Smooth muscle cell (in vitro differentiated cells): ENCODE results near the gene METTL25B. TPM values are rescaled to one million over a fixed set of nuclear protein-coding genes. Genes with fewer than 3 reads are reported as not detected.

Source experiments
- DNase-seq: peaks from one replicate; lab custom pipeline; 2025; ENCODE audit not compliant: unreplicated experiment; lab: John Stamatoyannopoulos, UW
- H2AFZ ChIP-seq: fragments of 200-600 bp; sonication (generic); 2 replicates; pipeline ENCODE4 v1.6.0; 2016; ENCODE audit warnings: antibody characterized with exemption, low read depth, mild to moderate bottlenecking
- H3F3A ChIP-seq: fragments of 200-600 bp; sonication (generic); 2 replicates; pipeline ENCODE4 v1.6.0; 2017; ENCODE audit warnings: antibody characterized with exemption, low read depth
- H3K27ac ChIP-seq: fragments of 200-600 bp; sonication (generic); 2 replicates; pipeline ENCODE4 v1.5.1; 2016; ENCODE audit warnings: low read depth, mild to moderate bottlenecking
- H3K27me3 ChIP-seq: fragments of 200-600 bp; sonication (generic); 2 replicates; pipeline ENCODE4 v1.6.1; 2016; ENCODE audit warnings: low read depth, mild to moderate bottlenecking
- H3K36me3 ChIP-seq: fragments of 200-600 bp; sonication (generic); 2 replicates; pipeline ENCODE4 v1.5.1; 2016; ENCODE audit warnings: low read depth
- H3K4me1 ChIP-seq: fragments of 200-600 bp; sonication (generic); 2 replicates; pipeline ENCODE4 v1.5.1; 2016; ENCODE audit warnings: low read depth
- H3K4me2 ChIP-seq: fragments of 200-600 bp; sonication (generic); 2 replicates; pipeline ENCODE4 v1.6.0; 2016; ENCODE audit warnings: mild to moderate bottlenecking
- H3K4me3 ChIP-seq: fragments of 200-600 bp; sonication (generic); 2 replicates; pipeline ENCODE4 v1.5.1; 2016; ENCODE audit warnings: mild to moderate bottlenecking
- H3K79me2 ChIP-seq: fragments of 200-600 bp; sonication (generic); 2 replicates; pipeline ENCODE4 v1.6.0; 2016; ENCODE audit warnings: low read depth, mild to moderate bottlenecking
- H3K9ac ChIP-seq: fragments of 200-600 bp; sonication (generic); 2 replicates; pipeline ENCODE4 v1.6.0; 2016; ENCODE audit warnings: low read depth
- H3K9me3 ChIP-seq: fragments of 200-600 bp; sonication (generic); replicated peaks from 2 replicates; pipeline ENCODE4 v1.5.1; 2016; ENCODE audit warnings: low read depth
- H4K20me1 ChIP-seq: fragments of 200-600 bp; sonication (generic); 2 replicates; pipeline ENCODE4 v1.6.0; 2016; ENCODE audit warnings: low read depth
- WGBS: methylation state at CpG from one replicate; pipeline ENCODE4 v1.1.7; 2016; ENCODE audit warnings: low lambda C conversion rate; 5-methylcytosine and 5-hydroxymethylcytosine counted together
- polyA plus RNA-seq: library from polyadenylated mRNA; unstranded; fragments of >200 nt; fragmentation: Nextera tagmentation; extraction: Ambion mirVana; gene quantifications from 2 replicates; pipeline ENCODE4 v1.2.1, GENCODE V29; 2016
- total RNA-seq: library from RNA; depleted of rRNA; stranded (reverse); fragments of >200 nt; gene quantifications from 2 replicates; pipeline ENCODE4 v1.2.3, GENCODE V29; 2014
- TF ChIP-seq, protein P1 (sequence below): fragments of 200-600 bp; sonication (generic); IDR thresholded peaks from 2 replicates; pipeline ENCODE4 v1.5.1; 2017; ENCODE audit warnings: borderline replicate concordance, mild to moderate bottlenecking, antibody characterized with exemption; ENCODE audit not compliant: insufficient read depth, poor library complexity, severe bottlenecking

Gene METTL25B
- total and polyA plus RNA-seq, 2 experiments from 2014 or later = 11.0 to 17.5 TPM

DNA sequence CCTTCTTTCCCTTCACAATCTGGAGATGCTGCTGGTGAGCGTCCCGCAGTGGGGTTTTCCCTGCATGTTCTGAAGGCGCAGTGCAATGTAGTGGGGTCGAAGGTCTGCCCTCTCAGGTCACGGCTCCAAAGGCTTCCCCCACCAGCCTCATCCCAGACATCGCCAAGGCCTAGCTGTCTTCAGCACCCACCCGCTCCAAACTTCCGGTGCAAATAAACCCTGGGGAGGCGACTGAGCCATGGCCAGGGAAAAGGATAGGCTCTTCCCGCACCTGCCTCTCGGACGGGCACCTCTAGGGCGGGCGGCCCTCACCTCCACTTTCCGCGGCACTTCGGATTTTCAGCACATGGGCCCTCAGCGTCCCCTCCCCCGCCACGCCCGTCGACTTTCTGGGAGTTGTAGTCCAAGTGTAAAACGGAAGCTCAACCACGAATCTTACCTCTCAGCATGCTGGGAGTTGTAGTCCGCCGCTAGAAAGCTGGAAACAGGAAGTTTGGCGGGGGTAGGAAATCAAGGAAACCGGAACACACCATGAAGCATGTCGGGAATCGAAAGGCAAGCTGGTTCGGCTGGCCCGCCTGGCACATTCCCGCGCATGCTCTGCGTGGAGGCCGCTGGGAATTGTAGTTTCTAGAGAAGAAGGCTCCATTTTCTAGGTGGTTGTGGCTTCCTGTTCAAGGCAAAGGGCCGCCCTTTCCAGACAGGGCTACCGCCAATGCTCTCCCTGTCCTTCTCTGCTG lies 12.6 kb downstream of the METTL25B start, which contains the start of gene MRPL24:
Gene MRPL24 (minus strand): TSS at position 348 of the 740 bp plus-strand sequence. CDS start 2,384 bp downstream, outside the sequence.
- peak; percentile 81 for DNase-seq
- Histone ChIP-seq H3K27me3 (no peaks in the 10 kb centered on the region), H2AFZ (peak within 1 kb of the TSS; percentile 73), H4K20me1 (no peaks in the 10 kb centered on the region), H3K9ac (peak within 1 kb of the TSS; percentile 49), H3K36me3 (no peaks in the 10 kb centered on the region), H3K27ac (peak within 1 kb of the TSS; percentile 80), H3K4me2 (peak within 1 kb of the TSS; percentile 89), H3K4me3 (peak within 1 kb of the TSS; percentile 71), H3K4me1 (peaks cover 18% of the 10 kb centered on the region), H3K9me3 (no peaks in the 10 kb centered on the region), H3F3A (peaks cover 15% of the 10 kb centered on the region), H3K79me2 (peaks cover 36% of the 10 kb centered on the region)
- TF ChIP-seq, protein P1, sequence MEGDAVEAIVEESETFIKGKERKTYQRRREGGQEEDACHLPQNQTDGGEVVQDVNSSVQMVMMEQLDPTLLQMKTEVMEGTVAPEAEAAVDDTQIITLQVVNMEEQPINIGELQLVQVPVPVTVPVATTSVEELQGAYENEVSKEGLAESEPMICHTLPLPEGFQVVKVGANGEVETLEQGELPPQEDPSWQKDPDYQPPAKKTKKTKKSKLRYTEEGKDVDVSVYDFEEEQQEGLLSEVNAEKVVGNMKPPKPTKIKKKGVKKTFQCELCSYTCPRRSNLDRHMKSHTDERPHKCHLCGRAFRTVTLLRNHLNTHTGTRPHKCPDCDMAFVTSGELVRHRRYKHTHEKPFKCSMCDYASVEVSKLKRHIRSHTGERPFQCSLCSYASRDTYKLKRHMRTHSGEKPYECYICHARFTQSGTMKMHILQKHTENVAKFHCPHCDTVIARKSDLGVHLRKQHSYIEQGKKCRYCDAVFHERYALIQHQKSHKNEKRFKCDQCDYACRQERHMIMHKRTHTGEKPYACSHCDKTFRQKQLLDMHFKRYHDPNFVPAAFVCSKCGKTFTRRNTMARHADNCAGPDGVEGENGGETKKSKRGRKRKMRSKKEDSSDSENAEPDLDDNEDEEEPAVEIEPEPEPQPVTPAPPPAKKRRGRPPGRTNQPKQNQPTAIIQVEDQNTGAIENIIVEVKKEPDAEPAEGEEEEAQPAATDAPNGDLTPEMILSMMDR = no peak
- WGBS = under 1% methylated on average over 37 of the region's 38 CpGs

DNA sequence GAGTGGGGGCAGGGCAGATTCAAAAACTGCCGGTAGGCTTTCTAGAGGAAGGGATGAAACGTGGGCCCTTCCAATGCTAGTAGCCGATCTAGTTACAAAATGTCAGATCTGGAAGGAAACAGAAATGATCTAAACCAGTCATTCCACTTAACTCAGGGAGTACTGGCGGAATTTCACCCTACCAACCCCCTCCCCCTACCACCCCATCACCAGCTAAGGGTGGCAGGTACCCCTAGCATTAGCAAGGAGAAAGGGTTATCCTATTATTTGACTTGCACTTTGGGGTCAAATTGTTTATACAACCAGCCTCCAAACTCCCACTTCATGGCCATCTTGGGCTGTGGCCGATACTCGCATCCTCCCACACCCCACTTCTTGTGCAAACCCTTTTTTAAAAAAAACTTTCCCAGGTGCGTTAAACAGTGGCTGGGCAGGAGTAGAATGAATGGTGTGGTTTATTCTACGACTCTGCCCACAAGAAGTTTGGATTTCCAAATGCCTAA lies 13.3 kb downstream of the METTL25B start:
- TF ChIP-seq, protein P1 = no peak
- Histone ChIP-seq H3K36me3 (no peaks in the 10 kb centered on the region), H3F3A (peaks cover 15% of the 10 kb centered on the region), H3K27ac (peak overlapping the region; percentile 80), H2AFZ (peak overlapping the region; percentile 73), H3K79me2 (peaks cover 42% of the 10 kb centered on the region), H3K9me3 (no peaks in the 10 kb centered on the region), H4K20me1 (no peaks in the 10 kb centered on the region), H3K4me2 (peak overlapping the region; percentile 81), H3K4me1 (peaks cover 23% of the 10 kb centered on the region), H3K4me3 (peak overlapping the region; percentile 35), H3K9ac (peak overlapping the region; percentile 5), H3K27me3 (no peaks in the 10 kb centered on the region)
- 62% methylated on average over 8 of the region's 8 CpGs for WGBS
- DNase-seq = no peak

DNA sequence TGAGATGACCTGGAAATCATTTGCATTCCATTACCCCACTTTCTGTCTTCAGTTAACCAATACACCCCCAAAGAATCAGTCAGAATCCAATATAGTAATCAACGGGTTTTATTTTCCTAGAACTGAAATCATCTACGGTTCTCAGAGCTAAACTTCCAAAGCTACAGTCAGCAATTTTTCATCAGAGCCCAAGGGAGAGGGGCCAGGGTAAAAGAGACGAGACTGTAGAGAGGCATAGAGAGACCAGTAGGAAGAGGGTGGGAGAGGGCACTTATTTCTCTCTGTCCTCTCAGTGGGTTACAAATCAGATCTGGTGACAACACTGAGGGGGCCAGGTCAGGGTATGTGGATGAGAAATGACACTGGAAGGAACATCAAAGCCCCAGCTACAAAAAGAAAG lies 13.7 kb downstream of the METTL25B start:
- Histone ChIP-seq H3K9ac (no peak overlapping the region), H3K9me3 (no peaks in the 10 kb centered on the region), H3K4me2 (no peak overlapping the region), H3K4me3 (no peak overlapping the region), H3F3A (peaks cover 15% of the 10 kb centered on the region), H3K4me1 (peaks cover 23% of the 10 kb centered on the region), H3K27ac (peak overlapping the region; percentile 80), H4K20me1 (no peaks in the 10 kb centered on the region), H3K27me3 (no peaks in the 10 kb centered on the region), H3K36me3 (no peaks in the 10 kb centered on the region), H3K79me2 (peaks cover 42% of the 10 kb centered on the region), H2AFZ (no peak overlapping the region)
- TF ChIP-seq, protein P1 = no peak
- no peak for DNase-seq
- 93% methylated on average over 3 of the region's 3 CpGs for WGBS
